IPS-20b (cell line): ENCODE results near the gene RNF213.

Experiments
- H3K27ac ChIP-seq: one replicate; pipeline ENCODE4 v1.5.1; 2013; ENCODE audit warnings: low read length
- H3K27me3 ChIP-seq: 2 replicates; pipeline ENCODE4 v1.6.1; 2013; ENCODE audit warnings: mild to moderate bottlenecking, low read length, inconsistent platforms; ENCODE audit not compliant: insufficient read depth
- H3K36me3 ChIP-seq: 2 replicates; pipeline ENCODE4 v1.6.1; 2013; ENCODE audit warnings: low read depth, mild to moderate bottlenecking, inconsistent platforms, low read length, moderate library complexity; ENCODE audit not compliant: insufficient read depth
- H3K4me1 ChIP-seq: 2 replicates; pipeline ENCODE4 v1.6.1; 2013; ENCODE audit warnings: mild to moderate bottlenecking, control low read depth, inconsistent platforms, low read length, moderate library complexity; ENCODE audit not compliant: insufficient read depth
- H3K4me3 ChIP-seq: 2 replicates; pipeline ENCODE4 v1.5.1; 2013; ENCODE audit warnings: mild to moderate bottlenecking, low read length, inconsistent platforms
- H3K9ac ChIP-seq: 2 replicates; pipeline ENCODE4 v1.6.1; 2013; ENCODE audit warnings: low read depth, mild to moderate bottlenecking, inconsistent platforms, low read length, moderate library complexity
- H3K9me3 ChIP-seq: 2 replicates; pipeline ENCODE4 v1.6.1; 2013; ENCODE audit warnings: mild to moderate bottlenecking, low read depth, low read length, inconsistent platforms; ENCODE audit not compliant: insufficient read depth

Gene RNF213

DNA sequence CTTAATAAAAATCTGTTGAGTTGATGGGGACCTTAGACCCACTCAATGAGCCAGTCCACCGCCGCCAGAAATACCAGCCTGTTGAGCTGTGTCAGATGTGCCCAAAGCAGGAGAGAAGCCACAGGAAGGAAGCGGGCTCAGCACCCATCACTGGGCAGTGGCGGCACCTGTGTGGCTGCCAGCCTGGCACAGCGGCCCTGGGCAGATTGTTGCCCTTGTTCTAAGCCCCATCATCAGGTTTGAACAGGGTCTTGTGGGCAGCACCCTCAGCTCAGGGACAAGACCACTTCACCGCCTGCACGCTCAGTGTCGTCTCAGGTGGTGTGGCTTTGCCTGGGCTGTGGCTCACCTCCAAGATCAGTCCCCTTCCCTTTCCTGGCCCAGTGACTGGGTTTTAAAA lies 163.6 kb downstream of the RNF213 start:
- Histone ChIP-seq H3K9ac (no peak overlapping the region), H3K27ac (no peak overlapping the region), H3K4me3 (no peak overlapping the region), H3K36me3 (no peaks in the 10 kb centered on the region), H3K9me3 (no peaks in the 10 kb centered on the region), H3K4me1 (no peaks in the 10 kb centered on the region), H3K27me3 (no peaks in the 10 kb centered on the region; the same call in 1 of the 2 replicates)

DNA sequence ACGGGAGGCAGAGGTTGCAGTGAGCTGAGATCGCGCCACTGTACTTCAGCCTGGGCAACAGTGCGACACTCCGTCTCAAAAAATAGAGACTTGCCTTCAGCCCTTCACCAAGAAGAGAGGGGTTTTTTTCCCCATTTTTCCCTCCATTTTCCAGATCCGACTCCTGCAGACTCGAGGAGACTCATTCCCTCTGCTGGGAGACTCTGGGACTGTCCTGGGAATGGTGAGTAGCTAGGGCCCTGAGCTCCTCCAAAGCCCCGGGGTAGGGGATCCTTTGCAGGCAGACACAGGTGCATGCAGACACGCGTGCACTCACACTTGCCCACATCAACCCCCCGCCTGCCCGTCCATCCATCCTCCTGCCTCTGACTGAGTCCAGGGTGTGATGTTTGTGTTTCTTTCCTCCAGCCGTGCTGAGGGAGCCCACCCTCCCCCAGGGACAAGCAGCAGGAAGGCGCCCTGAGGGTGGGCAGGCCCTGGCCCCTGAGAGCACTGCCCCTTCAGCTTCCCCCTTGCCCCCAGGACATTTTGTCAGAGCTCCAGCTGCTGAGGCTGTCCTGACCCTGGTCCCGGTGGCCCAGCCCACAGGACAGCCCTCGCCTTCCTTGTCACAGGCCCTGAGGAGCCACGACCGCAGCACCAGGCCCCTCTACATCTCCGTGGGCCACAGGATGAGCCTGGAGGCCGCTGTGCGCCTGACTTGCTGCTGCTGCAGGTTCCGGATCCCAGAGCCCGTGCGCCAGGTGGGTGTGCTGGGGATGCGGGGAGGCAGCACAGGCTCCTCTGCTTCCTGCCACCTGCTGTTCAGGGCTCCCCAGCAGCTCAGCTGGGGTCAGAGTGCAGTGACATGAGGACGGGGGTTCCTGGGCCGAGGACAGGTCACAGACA lies 164.5 kb downstream of the RNF213 start:
- Histone ChIP-seq H3K27me3 (no peaks in the 10 kb centered on the region; the same call in 1 of the 2 replicates), H3K36me3 (no peaks in the 10 kb centered on the region), H3K4me3 (no peak overlapping the region), H3K9ac (no peak overlapping the region), H3K9me3 (no peaks in the 10 kb centered on the region), H3K4me1 (no peaks in the 10 kb centered on the region), H3K27ac (no peak overlapping the region)

DNA sequence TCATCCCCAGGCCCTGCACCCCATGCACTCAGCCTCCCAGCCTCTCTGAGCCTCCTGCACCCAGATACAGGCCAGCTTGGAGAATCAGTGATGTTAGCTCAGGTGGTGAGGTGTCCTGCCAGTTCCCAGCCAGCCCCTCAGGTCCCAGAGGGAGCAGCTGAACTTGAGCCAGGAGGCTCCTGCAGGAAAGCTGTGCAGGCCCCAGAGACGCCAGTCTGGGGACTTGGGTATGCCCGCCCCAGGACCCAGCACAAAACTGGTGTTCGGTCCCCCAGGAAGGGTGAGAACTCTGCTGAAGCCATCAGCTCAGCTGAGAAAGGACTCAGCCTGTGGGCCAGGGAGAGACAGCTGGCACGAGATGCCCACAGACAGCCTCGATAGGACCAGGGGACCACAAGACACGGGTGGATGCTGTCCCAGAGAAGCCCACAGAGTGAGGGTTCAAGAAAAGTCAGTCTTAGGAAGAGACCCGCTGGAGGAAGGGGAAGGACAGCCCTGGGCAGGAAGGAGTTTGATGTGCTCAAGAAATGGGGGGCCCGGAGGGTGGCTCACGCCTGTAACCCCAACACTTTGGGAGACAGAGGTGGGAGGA lies 165.3 kb downstream of the RNF213 start:
- no peaks in the 10 kb centered on the region for H3K36me3 ChIP-seq
- H3K9ac ChIP-seq, result no peak overlapping the region
- H3K27me3 ChIP-seq, result no peaks in the 10 kb centered on the region; the same call in 1 of the 2 replicates
- no peaks in the 10 kb centered on the region for H3K4me1 ChIP-seq
- H3K9me3 ChIP-seq, result no peaks in the 10 kb centered on the region
- no peak overlapping the region for H3K27ac ChIP-seq
- no peak overlapping the region for H3K4me3 ChIP-seq

DNA sequence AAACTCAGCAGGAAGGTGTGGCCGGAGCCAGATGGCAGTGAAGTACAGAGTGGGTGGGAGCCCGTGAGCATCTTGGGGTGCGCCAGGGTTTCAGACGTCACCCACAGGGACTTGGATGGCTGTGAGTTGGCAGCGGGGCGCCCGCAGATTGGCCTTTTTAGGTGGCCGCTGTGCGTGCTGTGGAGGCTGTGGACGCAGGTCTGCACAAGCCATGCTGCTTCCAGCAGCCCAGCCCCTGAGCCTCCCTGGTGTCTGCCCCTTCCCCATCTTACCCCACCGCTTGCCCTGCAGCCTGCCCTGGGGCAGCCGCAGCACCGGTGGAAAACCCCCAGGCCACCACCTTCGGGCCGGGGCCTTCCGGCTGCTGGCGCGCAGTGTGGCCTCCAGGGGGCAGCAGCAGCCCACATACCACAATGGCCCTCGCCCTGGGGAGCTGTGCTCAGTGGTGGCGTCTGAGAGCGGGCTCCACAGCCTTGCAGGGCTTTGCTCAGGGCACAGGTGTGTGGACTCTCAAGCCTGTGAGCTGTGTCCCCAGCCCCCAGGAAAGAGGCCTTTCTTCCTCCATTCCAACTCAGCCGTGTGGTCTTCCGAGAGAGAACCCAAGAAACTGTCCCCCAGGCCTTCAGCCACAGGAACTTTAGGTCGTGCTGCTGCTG lies 166.1 kb downstream of the RNF213 start:
- Histone ChIP-seq H3K27ac (no peak overlapping the region), H3K9ac (no peak overlapping the region), H3K36me3 (no peaks in the 10 kb centered on the region), H3K9me3 (no peaks in the 10 kb centered on the region), H3K4me3 (no peak overlapping the region), H3K4me1 (no peaks in the 10 kb centered on the region), H3K27me3 (no peaks in the 10 kb centered on the region; the same call in 1 of the 2 replicates)

GRCh38 chr17:80427366-80428282 lies 167.0 kb downstream of the RNF213 start:
- Histone ChIP-seq H3K27ac (no peak overlapping the region), H3K9ac (no peak overlapping the region), H3K4me3 (no peak overlapping the region), H3K27me3 (no peaks in the 10 kb centered on the region; the same call in 1 of the 2 replicates), H3K9me3 (no peaks in the 10 kb centered on the region), H3K4me1 (no peaks in the 10 kb centered on the region), H3K36me3 (no peaks in the 10 kb centered on the region)

GRCh38 chr17:80428363-80428762 lies 167.7 kb downstream of the RNF213 start:
- Histone ChIP-seq H3K4me3 (no peak overlapping the region), H3K4me1 (no peaks in the 10 kb centered on the region), H3K27me3 (no peaks in the 10 kb centered on the region; the same call in 1 of the 2 replicates), H3K9ac (no peak overlapping the region), H3K27ac (no peak overlapping the region), H3K9me3 (no peaks in the 10 kb centered on the region), H3K36me3 (no peaks in the 10 kb centered on the region)

DNA sequence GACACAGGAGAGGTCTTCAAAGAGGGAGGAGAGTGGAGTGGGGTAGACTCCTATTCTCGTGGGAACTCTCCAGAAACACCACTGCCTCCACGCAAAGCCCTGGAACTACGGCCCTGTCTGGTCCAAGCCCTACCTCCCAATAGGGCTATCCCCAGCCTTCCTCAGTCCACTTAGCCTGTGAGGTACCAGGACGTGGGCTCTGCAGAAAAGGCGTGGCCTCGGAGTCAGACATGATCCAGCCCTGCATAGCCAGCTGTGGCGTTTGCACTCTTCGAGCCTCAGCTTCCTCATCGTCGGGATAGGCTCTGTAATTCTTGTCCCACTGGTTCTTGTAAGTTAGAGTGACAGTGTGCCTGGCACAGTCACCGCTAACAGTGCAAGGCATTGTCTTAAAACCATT lies 168.1 kb downstream of the RNF213 start:
- no peaks in the 10 kb centered on the region for H3K9me3 ChIP-seq
- no peaks in the 10 kb centered on the region; the same call in 1 of the 2 replicates for H3K27me3 ChIP-seq
- H3K27ac ChIP-seq, result no peak overlapping the region
- no peak overlapping the region for H3K9ac ChIP-seq
- no peaks in the 10 kb centered on the region for H3K4me1 ChIP-seq
- H3K36me3 ChIP-seq, result no peaks in the 10 kb centered on the region
- H3K4me3 ChIP-seq, result no peak overlapping the region

DNA sequence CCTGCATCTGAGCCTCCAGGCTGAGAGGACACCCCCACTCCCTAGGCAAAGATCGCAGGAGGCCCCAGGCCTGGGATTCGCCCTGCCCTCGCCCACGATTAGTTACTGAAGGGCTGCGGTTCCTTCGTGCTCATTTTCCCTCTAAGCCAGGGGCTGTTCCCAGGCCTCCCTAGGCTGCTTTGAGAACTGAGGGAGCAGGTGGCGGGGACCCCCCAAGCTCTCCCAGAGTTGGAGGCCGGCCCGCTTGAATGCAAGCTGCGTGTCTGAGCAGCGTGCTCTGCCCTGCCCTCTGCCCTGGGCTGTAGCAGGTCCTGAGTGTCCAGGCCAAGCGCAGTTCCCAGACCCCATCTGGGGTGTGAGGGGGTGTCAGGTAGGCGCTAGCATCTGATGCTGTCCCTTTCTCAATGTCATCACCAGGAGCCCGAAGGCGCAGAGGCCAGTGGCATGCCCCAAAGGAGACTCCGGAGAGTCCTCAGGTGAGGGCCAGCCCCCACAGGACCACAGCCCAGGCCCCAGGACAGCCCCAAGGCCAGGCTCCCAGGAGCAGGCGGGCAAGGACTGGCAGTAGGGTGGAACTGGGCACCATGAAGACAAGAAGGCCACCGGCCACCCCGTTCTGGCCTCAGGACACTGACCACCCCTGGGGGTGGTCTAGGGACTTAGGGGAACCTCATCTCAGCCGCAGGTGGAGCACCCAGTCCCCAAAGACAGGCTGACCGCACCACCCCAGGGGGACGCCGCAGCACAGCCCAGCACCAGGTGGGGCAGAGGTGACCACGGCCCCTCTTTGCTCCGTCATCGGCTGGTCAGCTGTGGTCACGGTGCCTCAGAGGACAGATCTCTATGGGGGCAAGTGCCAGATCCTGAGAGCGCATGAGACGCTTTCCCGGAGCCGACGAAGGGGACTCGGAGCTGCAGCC lies 169.0 kb downstream of the RNF213 start:
- no peak overlapping the region for H3K4me3 ChIP-seq
- no peaks in the 10 kb centered on the region for H3K4me1 ChIP-seq
- no peak overlapping the region for H3K27ac ChIP-seq
- no peaks in the 10 kb centered on the region for H3K9me3 ChIP-seq
- H3K27me3 ChIP-seq, result no peaks in the 10 kb centered on the region; the same call in 1 of the 2 replicates
- H3K9ac ChIP-seq, result no peak overlapping the region
- no peaks in the 10 kb centered on the region for H3K36me3 ChIP-seq

- no peaks in the 10 kb centered on the region for H3K36me3 ChIP-seq
- no peaks in the 10 kb centered on the region for H3K9me3 ChIP-seq
- no peaks in the 10 kb centered on the region; the same call in 1 of the 2 replicates for H3K27me3 ChIP-seq
- H3K4me1 ChIP-seq, result no peaks in the 10 kb centered on the region
- no peak overlapping the region for H3K4me3 ChIP-seq
- H3K9ac ChIP-seq, result no peak overlapping the region
- no peak overlapping the region for H3K27ac ChIP-seq
These were observed 170.0 kb downstream of the RNF213 start for GRCh38 chr17:80430446-80431245.
